GM21723 (cell line): ENCODE results near the gene HOXD12.

Experiments
- ATAC-seq: cut with Tn5 transposase; IDR thresholded peaks from one replicate; pipeline ENCODE4 v1.9.1; 2021; ENCODE audit warnings: mild to moderate bottlenecking, moderate library complexity; ENCODE audit not compliant: unreplicated experiment

HOXD12 gene

GRCh38 chr2:176147210-176147799 is 47.7 kb downstream of the HOXD12 start:
- ATAC-seq, result no peak

GRCh38 chr2:176147800-176148496 is 48.4 kb downstream of the HOXD12 start:
- no peak for ATAC-seq

DNA sequence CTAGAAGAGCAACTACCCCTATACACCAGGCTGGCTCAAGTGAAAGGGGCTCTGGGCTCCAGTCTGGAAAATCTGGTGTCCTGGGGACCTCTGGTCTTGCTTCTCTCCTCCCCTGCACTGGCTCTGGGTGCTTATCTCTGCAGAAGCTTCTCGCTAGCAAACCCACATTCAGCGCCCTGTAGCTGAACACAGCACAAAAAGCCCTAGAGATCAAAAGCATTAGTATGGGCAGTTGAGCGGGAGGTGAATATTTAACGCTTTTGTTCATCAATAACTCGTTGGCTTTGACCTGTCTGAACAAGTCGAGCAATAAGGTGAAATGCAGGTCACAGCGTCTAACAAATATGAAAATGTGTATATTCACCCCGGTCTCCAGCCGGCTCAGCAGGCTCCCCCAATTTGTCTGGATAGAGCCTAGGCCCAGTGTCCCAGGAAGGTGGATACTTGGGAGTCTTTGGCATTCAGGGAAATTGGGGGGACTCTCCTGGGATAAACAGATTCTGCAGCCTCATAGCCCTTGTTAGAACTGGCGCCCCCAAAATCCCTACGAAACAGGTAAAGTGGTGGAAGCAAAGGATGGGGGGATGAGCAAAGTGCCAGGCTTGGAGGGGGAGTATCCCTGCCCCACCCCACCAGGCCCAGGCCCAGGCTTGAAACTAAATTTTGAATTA is 49.3 kb downstream of the HOXD12 start:
- ATAC-seq, result no peak

- ATAC-seq, result no peak
Observed at GRCh38 chr2:176149481-176149938, 49.9 kb downstream of the HOXD12 start.

GRCh38 chr2:176149939-176150583 is 50.5 kb downstream of the HOXD12 start:
- no peak for ATAC-seq

- ATAC-seq, result no peak
Observed at GRCh38 chr2:176150584-176151441, 51.2 kb downstream of the HOXD12 start.

GRCh38 chr2:176151442-176152287 is 52.1 kb downstream of the HOXD12 start, which contains the start of gene HOXD4:
Gene HOXD4, plus strand, starts transcription at chr2:176151550. Its CDS starts 84 bp downstream, at chr2:176151634.
- ATAC-seq, result no peak
